Activated CD8-positive, alpha-beta T cell treated with anti-CD3 and anti-CD28 coated beads for 36 hours (primary cell): ENCODE data around the gene ISM1. TPM values are rescaled to one million over a fixed set of nuclear protein-coding genes. Genes with fewer than 3 reads are reported as not detected.

Experiments used
- ATAC-seq: fragments of 200-7000 bp; cut with Tn5 transposase; one replicate; pipeline ENCODE4 v1.10.0; 2021; ENCODE audit warnings: mild to moderate bottlenecking, moderate library complexity
- CTCF ChIA-PET: fragments of 350-600 bp; sonication (Branson Sonifier 250); formaldehyde crosslinking; loops from one replicate; lab custom pipeline; 2021; ENCODE audit warnings: antibody characterized with exemption; lab: Charles Lee
- POLR2A ChIA-PET: fragments of 350-600 bp; sonication (Branson Sonifier 250); formaldehyde crosslinking; loops from one replicate; lab custom pipeline; 2021; ENCODE audit warnings: antibody characterized with exemption; lab: Charles Lee
- DNase-seq: peaks from one replicate; pipeline ENCODE4 v3.0.0-alpha.2; 2020
- H3K27ac Mint-ChIP-seq: one replicate; pipeline ENCODE4 v1.8.0; 2021; ENCODE audit warnings: mild to moderate bottlenecking, mixed read lengths
- H3K27me3 Mint-ChIP-seq: one replicate; pipeline ENCODE4 v1.8.0; 2021; ENCODE audit warnings: mixed read lengths
- H3K36me3 Mint-ChIP-seq: one replicate; pipeline ENCODE4 v1.8.0; 2021; ENCODE audit warnings: low read depth, mixed read lengths
- H3K4me1 Mint-ChIP-seq: one replicate; pipeline ENCODE4 v1.8.0; 2021; ENCODE audit warnings: low read depth, mixed read lengths
- H3K4me3 Mint-ChIP-seq: one replicate; pipeline ENCODE4 v1.8.0; 2021; ENCODE audit warnings: mild to moderate bottlenecking, moderate library complexity, mixed read lengths
- H3K9me3 Mint-ChIP-seq: one replicate; pipeline ENCODE4 v1.8.0; 2021; ENCODE audit warnings: mixed read lengths
- CTCF ChIP-seq: fragments of 200-600 bp; IDR thresholded peaks from one replicate; pipeline ENCODE4 v1.8.0; 2022; ENCODE audit warnings: antibody characterized with exemption, mild to moderate bottlenecking
- intact Hi-C: fragments of 100-400 bp; cut with micrococcal nuclease; formaldehyde crosslinking; loops from one replicate; pipeline ENCODE4 v1.10.0; 2022
- total RNA-seq, 2 experiments: library from RNA; stranded (reverse); gene quantifications; one replicate each; pipeline ENCODE4 v1.2.3, GENCODE V29; 2021

Gene ISM1
- total RNA-seq, 2 experiments from 2014 or later = 0.77 to 1.4 TPM

GRCh38 chr20:13262671-13263360 is 41.7 kb downstream of the ISM1 start:
- no peaks in the 10 kb centered on the region for H3K27me3 Mint-ChIP-seq
- no peak overlapping the region for H3K4me3 Mint-ChIP-seq
- intact Hi-C loops = loop anchor here (1.0 to 5.0 kb wide), 2 partner anchors 36 to 144 kb away; no protein-coding TSS in a partner anchor
- peaks cover 8% of the 10 kb centered on the region for H3K4me1 Mint-ChIP-seq
- ChIA-PET POLR2A (no interaction called here), CTCF (interaction anchor here (0.6 to 6.2 kb wide), 16 partner anchors 8 to 338 kb away, joined by 3 to 73 read pairs (median 4); no protein-coding TSS in a partner anchor)
- no peaks in the 10 kb centered on the region for H3K9me3 Mint-ChIP-seq
- no peak overlapping the region for H3K27ac Mint-ChIP-seq
- DNase-seq = no peak
- ATAC-seq = no peak
- TF ChIP-seq CTCF = no peak
- H3K36me3 Mint-ChIP-seq = no peaks in the 10 kb centered on the region

- Mint-ChIP-seq H3K4me3 (no peak overlapping the region), H3K4me1 (peaks cover 4% of the 10 kb centered on the region), H3K36me3 (no peaks in the 10 kb centered on the region), H3K27me3 (no peaks in the 10 kb centered on the region), H3K27ac (no peak overlapping the region), H3K9me3 (no peaks in the 10 kb centered on the region)
- CTCF ChIA-PET = interaction anchor here (6.2 kb wide), 1 partner anchor 143 kb away, joined by 73 read pairs; no protein-coding TSS in a partner anchor
- ATAC-seq (no peak), DNase-seq (no peak)
- TF ChIP-seq CTCF = no peak
- intact Hi-C loops = loop anchor here (5.0 kb wide), 1 partner anchor 36 kb away; no protein-coding TSS in a partner anchor
- POLR2A ChIA-PET = no interaction called here
Observed at GRCh38 chr20:13263451-13263850, 42.4 kb downstream of the ISM1 start.

GRCh38 chr20:13264907-13265306 is 43.8 kb downstream of the ISM1 start:
- no peaks in the 10 kb centered on the region for H3K9me3 Mint-ChIP-seq
- ChIA-PET CTCF (interaction anchor here (1.3 to 6.2 kb wide), 6 partner anchors 10 to 281 kb away, joined by 3 to 73 read pairs (median 4); no protein-coding TSS in a partner anchor), POLR2A (interaction anchor here (0.6 kb wide), 1 partner anchor 304 kb away, joined by 3 read pairs; no protein-coding TSS in a partner anchor)
- H3K27ac Mint-ChIP-seq = no peak overlapping the region
- DNase-seq (no peak), ATAC-seq (no peak)
- H3K4me1 Mint-ChIP-seq = peaks cover 4% of the 10 kb centered on the region
- no peak for TF ChIP-seq CTCF
- H3K36me3 Mint-ChIP-seq = no peaks in the 10 kb centered on the region
- intact Hi-C loops = loop anchor here (5.0 kb wide), 1 partner anchor 38 kb away; no protein-coding TSS in a partner anchor
- peaks cover 2% of the 10 kb centered on the region for H3K27me3 Mint-ChIP-seq
- no peak overlapping the region for H3K4me3 Mint-ChIP-seq

GRCh38 chr20:13265941-13266340 is 44.9 kb downstream of the ISM1 start:
- ATAC-seq = no peak
- intact Hi-C loops = no loop called here
- POLR2A ChIA-PET = no interaction called here
- no peak for DNase-seq
- Mint-ChIP-seq H3K4me1 (peaks cover 4% of the 10 kb centered on the region), H3K4me3 (no peak overlapping the region), H3K27me3 (peaks cover 2% of the 10 kb centered on the region), H3K36me3 (peaks cover under 1% of the 10 kb centered on the region), H3K9me3 (no peaks in the 10 kb centered on the region), H3K27ac (no peak overlapping the region)
- CTCF ChIA-PET = interaction anchor here (1.2 to 1.5 kb wide), 3 partner anchors 12 to 122 kb away, joined by 3 to 4 read pairs (median 3); no protein-coding TSS in a partner anchor
- TF ChIP-seq CTCF = no peak

GRCh38 chr20:13267231-13267630 is 46.2 kb downstream of the ISM1 start:
- no peak for TF ChIP-seq CTCF
- Mint-ChIP-seq H3K4me3 (no peak overlapping the region), H3K27ac (no peak overlapping the region), H3K4me1 (no peaks in the 10 kb centered on the region), H3K36me3 (peaks cover 3% of the 10 kb centered on the region), H3K27me3 (peaks cover 2% of the 10 kb centered on the region), H3K9me3 (no peaks in the 10 kb centered on the region)
- intact Hi-C loops = no loop called here
- ChIA-PET CTCF (interaction anchor here (1.2 kb wide), 1 partner anchor 11 kb away, joined by 3 read pairs; no protein-coding TSS in a partner anchor), POLR2A (no interaction called here)
- no peak for ATAC-seq
- no peak for DNase-seq
